HepG2 (cell line): ENCODE data around the gene MRPS35. TPM values are rescaled to one million over a fixed set of nuclear protein-coding genes. Genes with fewer than 3 reads are reported as not detected.

ENCODE experiments used
- ATAC-seq: fragments of 200-7000 bp; cut with Tn5 transposase; 3 replicates; pipeline ENCODE4 v1.9.1; 2020; ENCODE audit warnings: mild to moderate bottlenecking, moderate library complexity
- BruUV-seq: library from RNA; stranded (reverse); fragments of 400-500 nt; replicated peaks from 2 replicates; lab custom pipeline; 2021; lab: Mats Ljungman, UMichigan
- CTCF ChIA-PET: fragments of 300-600 bp; formaldehyde crosslinking; extraction: SDS; loops from one replicate; lab custom pipeline; 2021; ENCODE audit warnings: low total read pairs, inconsistent platforms, low intra/inter-chr PET ratio; lab: Yijun Ruan, JAX
- POLR2A ChIA-PET: fragments of 350-600 bp; sonication (Branson Sonifier 250); formaldehyde crosslinking; loops from one replicate; lab custom pipeline; 2020; ENCODE audit warnings: antibody characterized with exemption, inconsistent platforms; lab: Yijun Ruan, JAX
- DNase-seq: peaks from one replicate; pipeline ENCODE4 v3.0.0-alpha.2; 2015; ENCODE audit warnings: low spot score
- FAIRE-seq: peaks from 3 replicates; lab custom pipeline; 2011; peaks lifted over from hg19 to GRCh38; lab: Jason Lieb, UNC
- H2AFZ ChIP-seq: one replicate; pipeline ENCODE4 v1.6.1; 2011; ENCODE audit warnings: low read length, inconsistent platforms
- H3K27ac ChIP-seq: fragments of 300-600 bp; 3 replicates; pipeline ENCODE4 v1.8.0; 2011; ENCODE audit warnings: mixed run types, mild to moderate bottlenecking, mixed read lengths, low read length, inconsistent platforms; ENCODE audit not compliant: insufficient read depth; ENCODE audit errors: extremely low read length
- H3K27me3 ChIP-seq, 2 experiments: fragments of 200-600 bp in 1 of 2; 2 replicates in 1 of 2; 3 replicates in 1 of 2; pipeline versions ENCODE4 v1.6.0 to v1.8.0; 2011; ENCODE audit warnings: low read length in 2 of 2, mild to moderate bottlenecking in 2 of 2, moderate library complexity in 2 of 2, inconsistent platforms in 1 of 2; ENCODE audit not compliant: insufficient read depth in 2 of 2, control insufficient read depth in 1 of 2
- H3K36me3 ChIP-seq, 2 experiments: fragments of 200-600 bp in 1 of 2; replicated peaks in 1 of 2; 2 replicates in 1 of 2; 3 replicates in 1 of 2; pipeline versions ENCODE4 v1.5.1 to v1.8.0; 2011; ENCODE audit warnings: low read length in 2 of 2, inconsistent platforms in 1 of 2; ENCODE audit not compliant: insufficient read depth in 2 of 2, control insufficient read depth in 1 of 2
- H3K4me1 ChIP-seq: 2 replicates; pipeline ENCODE4 v1.5.1; 2012; ENCODE audit warnings: low read length, inconsistent platforms; ENCODE audit not compliant: insufficient read depth
- H3K4me2 ChIP-seq: 2 replicates; pipeline ENCODE4 v1.6.0; 2011; ENCODE audit warnings: low read depth, low read length, inconsistent platforms
- H3K4me3 ChIP-seq, 3 experiments: fragments of 200-600 bp in 1 of 3; sonication (generic), shearing (Covaris generic) in 1 of 3; replicated peaks in 1 of 3; 2 replicates each; pipeline ENCODE4 v1.5.1; 2011 to 2016; ENCODE audit warnings: low read length in 3 of 3, inconsistent platforms in 2 of 3, low read depth in 2 of 3, mild to moderate bottlenecking in 2 of 3, control low read depth in 1 of 3, mixed read lengths in 1 of 3; ENCODE audit not compliant: insufficient read depth in 1 of 3
- H3K79me2 ChIP-seq: one replicate; pipeline ENCODE4 v1.6.1; 2011; ENCODE audit warnings: low read length, inconsistent platforms; ENCODE audit not compliant: insufficient read depth
- H3K9ac ChIP-seq: 2 replicates; pipeline ENCODE4 v1.6.0; 2011; ENCODE audit warnings: mild to moderate bottlenecking, low read depth, low read length, inconsistent platforms; ENCODE audit not compliant: insufficient read depth
- H3K9me3 ChIP-seq: 2 replicates; pipeline ENCODE4 v1.5.1; 2012; ENCODE audit warnings: mild to moderate bottlenecking, low read length
- H4K20me1 ChIP-seq: 2 replicates; pipeline ENCODE4 v1.6.0; 2011; ENCODE audit warnings: inconsistent platforms, mild to moderate bottlenecking, low read length, moderate library complexity; ENCODE audit not compliant: insufficient read depth
- CTCF ChIP-seq: sonication (generic); formaldehyde crosslinking; IDR thresholded peaks from 2 replicates; pipeline ENCODE4 v1.5.0; 2020; ENCODE audit warnings: mild to moderate bottlenecking, missing genetic modification reagents, moderate library complexity
- KLF11 ChIP-seq: IDR thresholded peaks from 2 replicates; pipeline ENCODE4 v1.6.1; 2016; ENCODE audit warnings: missing compliant biosample characterization
- ZNF432 ChIP-seq: sonication (generic); formaldehyde crosslinking; IDR thresholded peaks from 2 replicates; pipeline ENCODE4 v1.5.0; 2020; ENCODE audit warnings: missing genetic modification reagents, mild to moderate bottlenecking, borderline replicate concordance
- ZNF484 ChIP-seq: sonication (generic); formaldehyde crosslinking; IDR thresholded peaks from 2 replicates; pipeline ENCODE4 v1.5.1; 2020; ENCODE audit warnings: mild to moderate bottlenecking, low read depth, missing genetic modification reagents, borderline replicate concordance
- ZNF629 ChIP-seq: sonication (generic); formaldehyde crosslinking; conservative IDR thresholded peaks from 2 replicates; pipeline ENCODE4 v1.5.0; 2020; ENCODE audit warnings: missing genetic modification reagents
- WGBS: methylation state at CpG from one replicate; pipeline ENCODE4 v1.1.6; 2017; ENCODE audit warnings: low lambda C conversion rate; 5-methylcytosine and 5-hydroxymethylcytosine counted together
- in situ Hi-C: cut with HindIII; loops from 2 replicates; pipeline ENCODE4 v1.10.0; 2017; ENCODE audit warnings: low pct_unique_long_range_greater_than_20kb; ENCODE audit not compliant: extremely low pct_ligation_motif_present
- intact Hi-C: fragments of 100-400 bp; cut with micrococcal nuclease; formaldehyde crosslinking; loops from one replicate; pipeline ENCODE4 v1.10.0; 2022; ENCODE audit not compliant: unreplicated experiment
- polyA plus RNA-seq, 8 experiments: library from polyadenylated mRNA; depleted of rRNA in 3 of 8; stranded (reverse) in 7 of 8; unstranded in 1 of 8; fragments of >200 nt; fragmentation: Illumina TruSeq in 4 of 8; extraction: Trizol in 4 of 8; gene quantifications; 2 replicates each; pipeline versions ENCODE4 v1.2.1 to v1.2.3, GENCODE V29; 2011 to 2016; ENCODE audit warnings: low read depth in 4 of 8, missing spikeins in 1 of 8, mixed read lengths in 1 of 8; ENCODE audit not compliant: insufficient read depth in 1 of 8
- total RNA-seq, 5 experiments: library from RNA; depleted of rRNA; stranded (reverse); fragments of >200 nt; fragmentation: Illumina TruSeq; extraction: Trizol; gene quantifications; 2 replicates each; pipeline ENCODE4 v1.2.3, GENCODE V29; 2016; ENCODE audit warnings: low read depth in 1 of 5

The MRPS35 gene
- total and polyA plus RNA-seq, 2 of the 13 experiments (the other 11 are each of a cell fraction or from before 2014, with no cell fraction given): 63.4 to 104 TPM

GRCh38 chr12:27787559-27787958 is 76.9 kb downstream of the MRPS35 start (continued):
- no peak for TF ChIP-seq CTCF (CRISPR knock-in tag)
- no peak for TF ChIP-seq ZNF432
- TF ChIP-seq ZNF484 (CRISPR knock-in tag): no peak
- TF ChIP-seq, all 625 proteins: peak for 0

DNA sequence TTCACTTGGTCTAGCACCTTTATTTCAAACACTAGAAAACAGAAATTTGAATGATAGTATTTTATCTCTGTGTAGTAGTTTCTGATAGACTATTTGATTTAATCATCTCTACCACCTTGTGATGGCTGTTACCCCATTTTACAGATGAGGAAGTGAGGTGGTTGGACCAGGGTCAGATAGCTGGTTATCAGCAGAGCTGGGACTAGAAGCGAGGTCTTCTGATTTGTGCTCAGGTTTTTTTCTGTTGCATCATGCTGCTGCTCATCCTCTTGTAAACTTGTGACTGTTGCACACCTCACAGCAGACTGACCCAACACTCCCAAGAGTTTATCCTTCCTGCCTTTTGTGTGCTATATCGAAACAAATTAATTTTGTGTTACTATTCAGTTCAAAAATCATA is 79.5 kb downstream of the MRPS35 start:
- Histone ChIP-seq H3K4me3 (no peak overlapping the region), H3K4me2 (no peak overlapping the region), H3K79me2 (peaks cover 7% of the 10 kb centered on the region), H3K27me3 (no peaks in the 10 kb centered on the region; a peak in 1 of 5 replicates), H3K27ac (no peak overlapping the region), H3K36me3 (peaks cover 6 to 27% of the 10 kb centered on the region in 2 experiments), H3K9me3 (no peaks in the 10 kb centered on the region), H2AFZ (no peak overlapping the region), H3K9ac (no peak overlapping the region), H3K4me1 (no peaks in the 10 kb centered on the region), H4K20me1 (no peaks in the 10 kb centered on the region)
- FAIRE-seq (no peak), ATAC-seq (no peak), DNase-seq (no peak)
- WGBS: 97% methylated on average over 2 of the region's 2 CpGs
- in situ Hi-C loops: no loop called here
- CTCF ChIA-PET: no interaction called here
- TF ChIP-seq KLF11 (CRISPR knock-in tag) (no peak), ZNF629 (CRISPR knock-in tag) (0 out of 2 replicates have a peak, but pooled peaks have one; percentile 16)
- intact Hi-C loops: no loop called here
- POLR2A ChIA-PET: no interaction called here
- BruUV-seq: no TSS peak
